Fibroblast of skin of right quadriceps (primary cell): Measurements from ENCODE around the gene OR5C1.
"Not testable (repeated sequence)": the region's sequence is repeated elsewhere in the genome, so short reads cannot be mapped to it uniquely, and the experiment has no call there.

Experiments
- DNase-seq: peaks from one replicate; pipeline ENCODE4 v3.0.0-alpha.2; 2013

The OR5C1 gene

DNA sequence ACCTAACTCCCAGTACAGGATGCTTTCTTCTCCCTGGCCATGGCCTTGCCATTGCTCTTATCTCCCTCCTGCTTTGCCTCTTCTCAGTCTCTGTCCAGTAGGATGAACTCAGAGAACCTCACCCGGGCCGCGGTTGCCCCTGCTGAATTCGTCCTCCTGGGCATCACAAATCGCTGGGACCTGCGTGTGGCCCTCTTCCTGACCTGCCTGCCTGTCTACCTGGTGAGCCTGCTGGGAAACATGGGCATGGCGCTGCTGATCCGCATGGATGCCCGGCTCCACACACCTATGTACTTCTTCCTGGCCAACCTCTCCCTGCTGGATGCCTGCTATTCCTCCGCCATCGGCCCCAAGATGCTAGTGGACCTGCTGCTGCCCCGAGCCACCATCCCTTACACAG, at the start of gene OR5C1:
OR5C1 (plus strand) TSS at position 103 of the 400 bp plus-strand sequence; CDS start at position 103, 0 bp downstream.
- no peak for DNase-seq

DNA sequence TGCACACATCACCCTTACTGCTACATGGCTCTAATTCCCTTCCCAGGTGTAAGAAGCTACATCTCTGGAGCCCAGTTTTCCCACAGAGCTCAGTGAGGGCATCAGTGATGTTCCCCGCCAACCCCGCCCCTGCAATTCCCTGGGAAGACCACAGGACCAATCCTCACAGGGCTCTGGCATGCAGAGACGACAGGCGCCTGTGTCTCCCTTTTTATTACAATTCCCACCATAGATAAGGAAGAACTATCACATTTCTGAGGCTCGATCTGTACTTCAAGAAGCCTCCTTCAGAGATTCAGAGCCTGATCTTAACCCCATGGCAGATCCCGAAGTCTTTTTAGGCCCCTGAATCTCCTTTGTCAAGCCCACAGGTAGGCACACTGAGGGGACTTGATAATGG, 46.7 kb upstream of the OR5C1 start, which contains the start of gene OR1L6:
OR1L6 (plus strand) TSS at position 301 of the 400 bp plus-strand sequence. CDS start 7,545 bp downstream, outside the sequence.
- DNase-seq, result no peak

DNA sequence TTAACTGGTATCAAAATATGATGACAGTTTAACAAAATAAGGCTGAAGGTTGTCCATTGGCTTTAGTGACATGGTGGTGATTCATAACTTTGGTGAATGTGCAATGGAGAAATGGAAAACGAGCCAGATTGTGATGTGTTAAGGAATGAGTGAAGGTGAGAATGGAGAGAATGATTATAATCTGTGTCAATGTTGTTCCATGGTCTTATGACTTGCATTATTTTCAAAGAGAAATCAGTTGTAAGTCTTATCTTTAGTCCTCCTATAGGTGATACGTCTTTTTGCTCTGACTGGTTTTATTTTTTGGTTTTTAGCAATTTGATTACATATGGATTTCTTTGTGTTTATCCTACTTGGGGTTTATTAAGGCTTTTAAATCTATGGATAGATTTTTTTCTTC, 33.9 kb upstream of the OR5C1 start:
- DNase-seq, result no peak

DNA sequence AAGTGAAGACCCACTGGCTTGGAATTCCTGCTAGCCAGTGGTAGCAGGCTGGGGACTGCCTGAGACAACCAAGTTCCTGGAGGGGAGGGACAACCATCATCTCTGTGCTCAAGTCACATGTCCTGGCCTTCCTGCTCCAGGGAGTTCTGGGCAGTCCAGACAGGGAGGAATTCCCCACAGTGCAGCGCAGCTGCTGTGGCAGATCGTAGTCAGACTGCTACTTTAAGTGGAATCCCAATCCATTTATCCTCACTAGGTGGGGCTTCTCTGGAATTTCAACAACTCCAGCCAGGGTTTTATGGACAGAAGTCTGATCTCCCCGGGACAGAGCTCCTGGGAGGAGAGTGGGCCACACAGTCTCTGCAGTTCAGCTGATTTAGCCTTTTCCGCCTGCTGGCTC, 20.9 kb upstream of the OR5C1 start:
- no peak for DNase-seq

DNA sequence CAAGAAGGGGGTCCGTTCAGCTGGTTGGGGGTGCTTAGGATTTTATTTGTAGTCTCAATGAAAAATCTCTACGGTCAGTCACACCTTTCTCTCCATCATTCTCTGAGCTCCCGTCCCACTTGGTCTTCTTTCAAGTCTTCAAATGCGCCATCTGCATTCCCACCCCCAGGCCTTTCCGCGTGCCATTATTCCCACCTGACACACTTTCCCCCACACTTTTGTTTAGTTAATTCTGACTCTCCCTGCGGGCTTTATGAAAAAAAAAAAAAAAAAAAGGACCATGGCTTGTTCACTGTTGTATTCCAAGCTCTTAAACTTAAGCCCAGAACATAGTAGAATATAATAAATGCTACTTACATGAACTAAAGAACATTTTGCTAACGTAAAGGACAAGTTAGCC, 11.7 kb upstream of the OR5C1 start:
- no peak for DNase-seq

DNA sequence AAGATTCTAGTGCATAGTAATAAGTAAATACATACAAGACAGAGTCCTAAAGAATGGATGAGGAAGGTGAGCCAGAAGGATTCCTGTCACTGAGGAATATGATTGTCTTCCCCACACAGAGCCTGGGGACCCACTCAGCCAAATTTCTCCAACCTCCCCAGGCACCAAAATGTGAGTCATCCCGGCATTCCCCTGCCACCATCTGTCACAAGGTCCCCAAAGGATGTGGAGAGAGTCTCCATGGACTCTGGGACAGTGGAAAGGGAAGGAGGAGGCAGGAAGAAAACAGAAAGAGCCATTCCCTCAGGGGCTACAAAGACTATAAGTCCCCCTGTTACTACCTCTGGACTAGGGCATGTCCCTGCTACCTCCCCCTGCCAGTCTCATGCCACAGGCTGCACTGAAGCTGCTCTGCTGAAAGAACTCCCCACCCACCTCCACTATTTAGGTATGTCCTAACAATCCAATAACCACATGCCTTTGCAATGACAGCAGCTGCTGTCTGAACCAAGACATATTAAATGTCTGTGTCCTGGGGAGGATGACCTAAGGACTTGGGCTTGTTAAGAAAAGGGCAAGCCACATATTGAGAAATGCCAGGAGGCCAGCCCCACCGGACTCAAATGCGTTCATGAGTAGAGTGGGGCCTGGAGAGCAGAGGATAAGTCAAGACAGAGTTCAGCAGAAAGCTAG, 10.7 kb upstream of the OR5C1 start:
- DNase-seq, result no peak

DNA sequence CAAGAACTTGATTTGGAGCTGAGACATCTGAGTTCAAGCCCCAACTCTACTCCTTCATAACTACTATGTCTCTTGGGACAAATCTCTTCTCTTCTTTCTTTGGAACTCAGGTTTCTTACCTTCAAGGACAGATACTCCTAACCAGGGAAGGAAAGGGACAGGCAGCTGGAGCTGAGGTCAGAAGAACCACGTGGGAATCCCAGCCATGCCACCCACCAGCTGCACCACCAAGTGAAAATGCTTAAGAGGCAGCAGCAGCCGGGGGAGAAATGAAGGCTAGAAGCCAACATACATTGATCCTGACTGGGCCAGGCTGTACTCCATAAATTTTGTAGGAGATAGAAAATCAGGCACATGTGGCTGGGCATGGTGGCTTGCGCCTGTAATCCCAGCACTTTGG, 9.6 kb upstream of the OR5C1 start:
- no peak for DNase-seq

DNA sequence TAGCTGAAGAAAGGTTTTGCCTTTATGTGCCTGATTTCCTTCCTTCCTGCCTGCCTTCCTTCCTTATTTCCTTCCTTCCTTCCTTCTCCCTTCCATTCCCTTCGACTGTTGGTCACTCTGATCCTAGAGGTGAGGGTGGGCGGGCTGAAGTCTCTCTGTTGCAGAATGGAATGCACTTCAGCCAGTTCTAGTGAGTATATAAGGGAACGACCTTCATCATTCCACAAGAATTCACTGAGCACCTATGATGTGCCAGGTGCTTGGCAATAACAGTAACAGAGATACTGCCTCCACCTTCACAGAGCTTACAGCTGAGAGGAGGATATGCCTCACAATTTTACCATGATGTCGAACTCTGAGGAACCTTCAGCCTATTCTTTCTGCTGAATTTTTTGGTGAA, 8.7 kb upstream of the OR5C1 start:
- no peak for DNase-seq

DNA sequence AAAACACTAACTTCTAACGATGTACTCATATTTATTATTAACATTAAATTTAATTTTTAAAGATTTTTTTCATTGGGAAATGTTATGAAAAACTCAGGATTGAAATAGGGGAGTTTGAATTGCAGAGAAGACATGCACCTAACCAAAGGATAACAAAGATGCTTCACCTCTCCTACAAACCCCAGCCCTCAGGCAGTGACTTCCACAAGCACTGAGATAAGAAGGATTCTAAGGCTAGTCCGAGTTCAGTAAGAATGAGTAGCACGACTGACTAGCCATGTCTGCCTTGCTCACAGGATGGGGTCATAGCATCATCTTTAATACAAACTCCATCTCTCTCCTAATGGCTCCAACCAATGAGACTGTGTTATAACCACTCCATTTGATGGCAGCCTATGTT, 7.1 kb upstream of the OR5C1 start:
- DNase-seq, result no peak

DNA sequence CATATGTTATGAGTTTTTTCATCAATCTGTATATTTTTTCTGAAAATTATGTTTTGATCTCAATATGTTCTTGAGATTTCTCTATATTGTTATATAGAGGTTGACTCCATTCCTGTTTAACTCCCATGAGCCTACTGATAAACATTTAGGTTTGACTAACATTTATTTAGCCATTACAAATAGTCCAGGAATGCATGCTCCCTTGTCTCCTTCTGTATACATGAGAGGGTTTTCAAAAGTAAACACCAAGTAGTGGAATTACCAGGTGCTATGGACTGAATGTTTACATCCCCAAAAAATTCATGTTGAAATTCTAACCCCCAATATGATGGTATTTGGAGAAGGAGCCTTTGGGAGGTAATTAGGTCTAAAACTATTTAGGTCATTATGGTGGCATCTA, 3.5 kb upstream of the OR5C1 start:
- no peak for DNase-seq

DNA sequence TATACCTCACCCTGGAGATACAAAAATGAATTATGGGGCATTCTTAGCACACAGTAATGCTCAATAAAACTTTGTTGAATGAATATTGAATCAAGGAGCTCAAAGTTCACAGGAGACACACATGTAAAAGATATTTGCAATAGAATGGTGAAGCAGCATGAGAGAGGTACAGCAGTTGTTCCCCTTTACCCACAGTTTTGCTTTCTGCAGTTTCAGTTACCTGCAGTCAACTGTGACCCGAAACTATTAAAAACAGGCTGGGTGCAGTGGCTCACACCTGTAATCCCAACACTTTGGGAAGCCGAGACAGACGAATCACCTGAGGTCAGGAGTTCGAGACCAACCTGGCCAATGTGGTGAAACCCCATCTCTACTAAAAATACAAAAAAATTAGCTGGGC, 2.4 kb upstream of the OR5C1 start:
- DNase-seq, result no peak

DNA sequence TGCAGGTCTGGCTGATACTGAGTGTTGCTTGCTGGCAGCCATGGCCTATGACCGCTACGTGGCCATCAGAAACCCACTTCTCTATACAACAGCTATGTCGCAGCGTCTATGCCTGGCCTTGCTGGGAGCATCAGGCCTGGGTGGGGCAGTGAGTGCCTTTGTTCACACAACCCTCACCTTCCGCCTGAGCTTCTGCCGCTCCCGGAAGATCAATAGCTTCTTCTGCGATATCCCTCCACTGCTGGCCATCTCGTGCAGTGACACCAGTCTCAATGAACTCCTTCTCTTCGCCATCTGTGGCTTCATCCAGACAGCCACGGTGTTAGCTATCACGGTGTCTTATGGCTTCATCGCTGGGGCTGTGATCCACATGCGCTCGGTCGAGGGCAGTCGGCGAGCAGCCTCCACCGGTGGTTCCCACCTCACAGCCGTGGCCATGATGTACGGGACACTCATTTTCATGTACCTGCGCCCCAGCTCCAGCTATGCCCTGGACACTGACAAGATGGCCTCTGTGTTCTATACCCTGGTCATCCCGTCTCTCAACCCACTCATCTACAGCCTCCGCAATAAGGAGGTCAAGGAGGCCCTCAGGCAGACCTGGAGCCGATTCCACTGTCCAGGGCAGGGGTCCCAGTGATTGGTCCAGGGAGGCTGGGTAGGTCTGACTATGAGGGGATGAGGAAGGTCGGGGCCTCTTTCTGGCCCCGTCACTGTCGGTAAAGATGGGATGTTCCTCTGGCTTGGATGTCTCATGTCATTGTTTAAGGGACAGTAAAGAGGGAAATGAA, 718 bp downstream of the OR5C1 start:
- no peak for DNase-seq

DNA sequence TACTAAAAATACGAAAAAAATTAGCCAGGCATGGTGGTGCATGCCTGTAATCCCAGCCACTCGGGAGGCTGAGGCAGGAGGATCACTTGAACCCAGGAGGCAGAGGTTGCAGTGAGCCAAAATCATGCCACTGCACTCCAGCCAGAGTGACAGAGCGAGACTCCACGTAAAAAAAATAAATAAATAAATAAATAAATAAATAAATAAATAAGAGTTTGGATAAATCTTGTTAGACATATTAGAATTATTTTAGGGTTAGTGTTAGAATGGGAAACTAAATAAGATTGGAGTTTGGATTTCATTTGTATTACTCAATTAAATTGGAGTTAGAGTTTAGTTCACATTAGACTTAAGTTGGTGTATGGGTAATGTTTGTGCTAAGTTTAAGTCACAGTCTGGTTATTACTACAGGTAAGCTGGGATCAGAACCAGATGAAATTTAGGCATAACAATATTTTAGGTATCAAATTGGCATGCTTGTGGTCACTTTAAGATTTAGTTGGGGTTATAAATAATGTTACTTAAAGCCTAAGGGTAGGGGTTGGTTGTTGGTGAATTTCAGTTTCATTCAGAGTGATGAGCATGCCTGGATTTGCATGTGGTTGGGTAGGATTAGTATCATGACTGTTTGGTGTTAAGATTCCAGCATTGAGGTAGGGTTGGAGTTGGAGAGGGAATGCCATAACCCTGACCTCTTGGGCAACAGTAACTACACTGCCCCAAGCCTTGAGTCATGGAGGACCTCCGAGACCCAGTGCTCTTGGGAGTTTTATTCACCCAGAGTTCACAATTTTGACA, 3.3 kb downstream of the OR5C1 start:
- DNase-seq, result no peak

DNA sequence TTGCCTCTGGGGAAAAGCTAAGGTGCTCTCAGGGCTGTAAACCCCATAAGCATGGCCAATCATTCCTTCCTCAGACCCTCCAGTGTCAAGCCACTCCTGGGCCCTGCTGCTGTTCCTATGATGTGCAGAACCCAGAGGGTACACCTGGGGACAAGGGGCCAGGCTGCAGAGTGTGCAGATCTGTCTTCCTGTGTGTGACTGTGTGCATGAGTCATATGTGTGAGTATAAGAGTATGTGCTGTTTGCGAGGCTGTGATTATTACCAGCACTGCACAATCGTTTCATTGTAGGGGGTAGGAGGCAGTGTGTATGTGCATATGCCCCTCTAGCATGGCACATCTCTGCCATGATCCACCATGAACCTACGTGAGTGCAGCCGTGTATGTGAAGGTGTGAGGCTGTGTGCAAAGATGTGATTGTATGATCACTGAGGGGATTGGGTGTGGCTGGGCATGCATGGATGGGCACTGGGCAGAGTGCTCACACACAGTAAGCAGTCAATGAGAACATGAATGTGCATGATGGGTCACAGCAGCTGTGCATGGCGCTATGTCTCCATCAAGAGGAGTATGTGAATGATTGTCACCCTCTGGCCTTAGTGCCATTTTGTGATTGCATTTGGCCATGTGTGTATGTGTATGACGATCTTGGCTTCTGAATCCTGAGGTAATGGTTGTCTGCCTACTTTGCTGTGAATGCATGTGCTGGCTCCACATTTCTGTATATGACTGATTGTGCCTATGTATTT, 8.8 kb downstream of the OR5C1 start:
- DNase-seq, result no peak

DNA sequence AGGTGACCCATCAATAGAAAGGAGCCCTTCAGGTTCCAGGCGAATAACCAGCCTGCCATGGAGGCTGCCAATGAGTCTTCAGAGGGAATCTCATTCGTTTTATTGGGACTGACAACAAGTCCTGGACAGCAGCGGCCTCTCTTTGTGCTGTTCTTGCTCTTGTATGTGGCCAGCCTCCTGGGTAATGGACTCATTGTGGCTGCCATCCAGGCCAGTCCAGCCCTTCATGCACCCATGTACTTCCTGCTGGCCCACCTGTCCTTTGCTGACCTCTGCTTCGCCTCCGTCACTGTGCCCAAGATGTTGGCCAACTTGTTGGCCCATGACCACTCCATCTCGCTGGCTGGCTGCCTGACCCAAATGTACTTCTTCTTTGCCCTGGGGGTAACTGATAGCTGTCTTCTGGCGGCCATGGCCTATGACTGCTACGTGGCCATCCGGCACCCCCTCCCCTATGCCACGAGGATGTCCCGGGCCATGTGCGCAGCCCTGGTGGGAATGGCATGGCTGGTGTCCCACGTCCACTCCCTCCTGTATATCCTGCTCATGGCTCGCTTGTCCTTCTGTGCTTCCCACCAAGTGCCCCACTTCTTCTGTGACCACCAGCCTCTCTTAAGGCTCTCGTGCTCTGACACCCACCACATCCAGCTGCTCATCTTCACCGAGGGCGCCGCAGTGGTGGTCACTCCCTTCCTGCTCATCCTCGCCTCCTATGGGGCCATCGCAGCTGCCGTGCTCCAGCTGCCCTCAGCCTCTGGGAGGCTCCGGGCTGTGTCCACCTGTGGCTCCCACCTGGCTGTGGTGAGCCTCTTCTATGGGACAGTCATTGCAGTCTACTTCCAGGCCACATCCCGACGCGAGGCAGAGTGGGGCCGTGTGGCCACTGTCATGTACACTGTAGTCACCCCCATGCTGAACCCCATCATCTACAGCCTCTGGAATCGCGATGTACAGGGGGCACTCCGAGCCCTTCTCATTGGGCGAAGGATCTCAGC, 11.6 kb downstream of the OR5C1 start, which contains the start of gene OR1K1:
OR1K1 (plus strand) TSS at position 58 of the 995 bp plus-strand sequence; CDS start at position 58, 0 bp downstream.
- DNase-seq, result no peak

DNA sequence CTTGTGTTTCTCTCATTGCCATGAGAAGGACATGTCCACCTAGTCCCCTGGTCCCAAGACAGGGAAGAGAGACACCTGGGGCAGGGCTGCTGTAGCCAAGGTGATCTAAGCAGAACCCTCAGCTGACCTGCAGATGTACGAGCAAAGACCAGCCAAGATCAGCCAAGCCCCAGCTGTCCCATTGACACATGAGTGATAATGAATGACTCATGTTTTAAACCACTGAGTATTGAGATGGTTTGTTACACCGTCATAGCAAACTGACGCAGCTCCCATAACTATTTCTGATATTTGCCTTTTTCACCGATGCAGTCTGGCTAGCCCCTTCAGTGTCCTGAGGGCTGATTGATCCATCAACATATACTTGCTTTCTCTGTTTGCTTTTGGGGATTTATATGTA, 17.9 kb downstream of the OR5C1 start:
- DNase-seq, result no peak

DNA sequence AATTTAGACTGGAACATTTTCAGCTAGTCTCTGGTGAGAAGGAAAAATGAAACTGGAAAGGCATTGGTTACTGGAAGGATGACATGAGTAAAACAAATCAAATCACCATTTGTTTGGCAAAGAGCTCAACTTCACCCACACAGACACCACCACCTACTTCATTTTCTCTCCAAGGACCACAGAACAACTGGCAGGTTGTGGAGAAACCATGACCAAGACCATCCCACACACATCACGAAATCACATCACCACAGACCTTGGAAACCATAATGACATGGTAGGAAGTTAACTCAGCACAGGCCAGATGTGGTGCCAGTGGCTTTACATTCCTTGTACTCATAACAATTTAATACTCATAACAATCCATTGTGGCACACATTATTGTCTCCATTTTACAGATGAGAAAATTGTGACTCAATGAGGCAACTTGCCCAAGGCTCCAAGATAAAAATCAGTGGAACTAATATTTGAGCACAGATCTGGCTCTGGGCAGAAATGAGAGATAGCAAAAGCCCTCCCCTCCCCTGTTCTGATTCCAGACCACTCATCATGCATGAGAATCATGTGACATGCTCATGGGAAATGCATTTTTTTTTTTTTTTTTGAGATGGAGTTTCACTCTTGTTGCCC, 18.7 kb downstream of the OR5C1 start:
- DNase-seq, result no peak

DNA sequence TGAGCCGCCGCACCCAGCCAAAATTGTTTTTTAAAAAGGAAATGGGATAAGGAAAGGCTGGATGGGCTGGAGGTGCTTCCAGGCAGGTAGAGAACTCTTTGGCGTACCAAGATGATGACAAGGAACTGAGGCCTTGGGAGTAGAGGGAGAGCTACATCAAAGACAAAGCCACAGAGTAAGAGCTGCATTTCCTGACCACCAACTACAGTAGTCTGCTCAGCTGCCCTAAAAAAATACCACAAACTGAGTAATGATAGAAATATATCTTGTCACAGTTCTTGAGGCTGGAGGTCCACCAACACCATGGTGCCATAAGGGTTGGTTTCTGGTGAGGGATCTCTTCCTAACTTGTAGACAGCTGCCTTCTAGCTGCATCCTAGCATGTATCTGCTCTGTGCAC, 19.4 kb downstream of the OR5C1 start:
- no peak for DNase-seq

DNA sequence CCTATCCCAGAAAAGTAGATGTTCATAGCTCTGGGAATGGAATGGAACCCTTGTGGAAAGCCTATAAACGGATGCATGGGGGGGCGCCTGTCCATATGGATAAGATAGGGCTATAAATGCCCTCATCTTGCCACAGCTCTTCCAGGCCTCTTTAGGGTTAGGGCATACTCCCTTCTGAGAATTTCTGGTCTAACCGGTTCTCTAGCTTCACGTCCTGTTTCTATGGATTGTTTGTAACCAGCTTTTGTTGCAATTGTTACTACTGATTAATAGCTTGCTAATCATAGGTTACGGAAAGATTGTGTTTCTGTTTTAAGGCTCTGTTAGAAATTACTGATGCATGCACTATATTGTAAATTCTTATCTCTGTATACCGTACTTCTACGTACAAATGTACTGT, 20.5 kb downstream of the OR5C1 start:
- not testable (repeated sequence) for DNase-seq

DNA sequence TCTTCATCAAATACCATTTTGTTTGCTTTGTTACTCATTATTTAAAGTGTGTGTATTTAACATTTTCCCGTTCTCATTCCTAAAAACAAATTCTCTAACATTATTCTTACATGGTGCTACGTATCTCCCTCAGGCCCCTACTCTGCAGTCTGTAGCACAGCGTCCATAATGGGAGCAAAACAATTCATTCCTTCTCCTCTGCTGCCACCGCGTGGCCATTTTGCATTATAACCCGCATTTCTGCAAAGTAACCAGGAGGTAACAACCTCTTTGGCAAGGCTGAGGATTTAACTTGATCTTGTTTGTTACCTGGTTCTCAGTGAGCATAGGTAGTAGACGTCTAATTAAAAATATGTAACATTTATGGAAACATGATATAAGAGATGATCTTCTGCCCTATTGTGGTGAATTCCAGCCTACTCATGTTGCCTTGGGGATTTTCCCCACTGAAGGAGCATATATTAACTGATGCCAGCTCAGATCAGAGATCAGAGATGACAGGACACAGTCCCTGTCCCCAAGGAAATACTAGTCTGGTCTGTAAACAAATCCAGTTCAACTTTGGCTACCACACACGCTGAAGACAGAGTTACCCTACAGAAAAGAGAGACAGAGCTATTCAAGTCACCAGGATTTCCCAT, 21.7 kb downstream of the OR5C1 start:
- peak; percentile 61 for DNase-seq
